CD4-positive, alpha-beta T cell (primary cell): ENCODE data around the gene NTHL1. TPM values are rescaled to one million over a fixed set of nuclear protein-coding genes. Genes with fewer than 3 reads are reported as not detected.

Experiments
- ATAC-seq: fragments of 200-7000 bp; cut with Tn5 transposase; one replicate; pipeline ENCODE4 v1.10.0; 2022; ENCODE audit warnings: mild to moderate bottlenecking; ENCODE audit not compliant: poor library complexity
- CTCF ChIA-PET: fragments of 350-600 bp; sonication (Branson Sonifier 250); formaldehyde crosslinking; loops from one replicate; lab custom pipeline; 2021; ENCODE audit warnings: antibody characterized with exemption, inconsistent platforms; lab: Charles Lee
- POLR2A ChIA-PET: fragments of 350-600 bp; sonication (Branson Sonifier 250); formaldehyde crosslinking; loops from one replicate; lab custom pipeline; 2021; ENCODE audit warnings: antibody characterized with exemption, inconsistent platforms; lab: Charles Lee
- DNase-seq, 14 experiments: peaks; one replicate each; pipeline ENCODE4 v3.0.0-alpha.2; 2013 to 2020; ENCODE audit warnings: mixed read lengths in 2 of 14
- H3K27ac ChIP-seq, 2 donors: one replicate each; pipeline versions ENCODE4 v1.5.1 to v1.7.0; 2013; ENCODE audit warnings: low read length in 2 of 2, low read depth in 1 of 2, mild to moderate bottlenecking in 1 of 2
- H3K27me3 ChIP-seq, 2 experiments: 1 replicate in 1 of 2; 2 replicates in 1 of 2; pipeline versions ENCODE4 v1.6.1 to v1.7.0; 2013; ENCODE audit warnings: low read length in 2 of 2, control low read depth in 1 of 2, mild to moderate bottlenecking in 1 of 2, moderate library complexity in 1 of 2; ENCODE audit not compliant: insufficient read depth in 2 of 2, control insufficient read depth in 1 of 2
- H3K36me3 ChIP-seq: one replicate; pipeline ENCODE4 v1.6.1; 2013; ENCODE audit warnings: low read length, control low read depth; ENCODE audit not compliant: insufficient read depth
- H3K4me1 ChIP-seq: one replicate; pipeline ENCODE4 v1.6.1; 2013; ENCODE audit warnings: low read length, control low read depth; ENCODE audit not compliant: insufficient read depth
- H3K4me3 ChIP-seq: one replicate; pipeline ENCODE4 v1.5.1; 2013; ENCODE audit warnings: mild to moderate bottlenecking, low read length, moderate library complexity
- H3K9me3 ChIP-seq, 2 experiments: 1 replicate in 1 of 2; 2 replicates in 1 of 2; pipeline versions ENCODE4 v1.6.1 to v1.7.0; 2013; ENCODE audit warnings: low read length in 2 of 2, mild to moderate bottlenecking in 2 of 2, control low read depth in 1 of 2, moderate library complexity in 1 of 2; ENCODE audit not compliant: control insufficient read depth in 1 of 2, insufficient read depth in 1 of 2
- H3K27ac Mint-ChIP-seq: one replicate; pipeline ENCODE4 v1.8.0; 2020; ENCODE audit warnings: mixed read lengths
- H3K27me3 Mint-ChIP-seq: one replicate; pipeline ENCODE4 v1.8.0; 2021; ENCODE audit warnings: mixed read lengths
- H3K36me3 Mint-ChIP-seq: one replicate; pipeline ENCODE4 v1.8.0; 2021; ENCODE audit warnings: low read depth, mixed read lengths
- H3K4me1 Mint-ChIP-seq: one replicate; pipeline ENCODE4 v1.8.0; 2021; ENCODE audit warnings: low read depth, mixed read lengths
- H3K4me3 Mint-ChIP-seq: one replicate; pipeline ENCODE4 v1.8.0; 2020; ENCODE audit warnings: mild to moderate bottlenecking, mixed read lengths
- H3K9me3 Mint-ChIP-seq: one replicate; pipeline ENCODE4 v1.8.0; 2020; ENCODE audit warnings: mixed read lengths
- CTCF ChIP-seq: fragments of 200-600 bp; IDR thresholded peaks from one replicate; pipeline ENCODE4 v1.8.0; 2022; ENCODE audit warnings: antibody characterized with exemption, mild to moderate bottlenecking
- intact Hi-C, 2 experiments: fragments of 100-400 bp; cut with DNase I in 1 of 2; cut with micrococcal nuclease in 1 of 2; formaldehyde crosslinking; loops; one replicate each; pipeline versions ENCODE4 v1.15.1 to v1.9.0; 2023 to 2025; cut with DNase I, micrococcal nuclease
- total RNA-seq, 174 experiments: library from RNA in 2 of 174; stranded (reverse) in 2 of 174; gene quantifications; one replicate each; pipeline ENCODE4 v1.2.3 and lab custom pipeline; 2021 to 2026

The NTHL1 gene
- total RNA-seq, 2 experiments from 2014 or later, result 2.7 to 2.9 TPM

DNA sequence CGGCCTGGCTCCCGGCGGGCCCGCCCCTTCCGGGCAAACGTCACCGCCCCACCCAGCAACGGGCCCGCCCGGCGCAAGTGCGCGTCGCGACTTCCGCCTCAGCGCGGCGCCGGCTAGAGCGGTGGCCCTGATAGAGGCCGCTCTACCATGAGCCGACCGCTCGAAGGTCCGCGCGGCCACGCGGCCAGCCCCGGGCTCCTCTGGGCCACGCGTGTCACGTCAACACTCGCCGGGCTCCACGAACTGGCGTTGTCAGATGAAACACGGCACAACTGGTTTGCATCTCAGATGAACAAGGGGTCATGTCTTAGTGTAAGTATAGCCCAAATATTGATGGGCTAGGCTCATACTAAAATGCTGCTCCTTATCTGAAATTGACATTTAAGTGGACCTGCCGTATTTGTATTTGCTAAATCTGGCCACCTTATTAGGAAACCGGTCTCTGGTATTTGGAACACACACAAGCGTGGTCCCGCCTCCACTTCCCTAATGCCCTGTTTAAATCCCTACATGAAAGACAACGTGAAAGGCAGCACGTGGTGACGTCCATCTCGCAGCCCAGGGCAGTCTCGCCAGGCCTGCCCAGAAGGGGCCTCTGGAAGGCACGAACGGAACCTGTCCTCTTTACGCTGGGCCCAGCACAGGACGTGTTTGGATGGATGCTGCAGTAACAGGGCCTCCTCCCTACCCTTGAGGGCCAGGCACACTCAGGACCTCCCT is 37.7 kb downstream of the NTHL1 start, which contains the start of gene ZNF598:
ZNF598 (minus strand) TSS at position 31 of the 720 bp plus-strand sequence.
- ATAC-seq, result peak; percentile 91
- Mint-ChIP-seq H3K27ac (peak within 1 kb of the TSS; percentile 92), H3K4me3 (peak within 1 kb of the TSS; percentile 93), H3K4me1 (peaks cover 40% of the 10 kb centered on the region), H3K27me3 (no peaks in the 10 kb centered on the region), H3K9me3 (no peaks in the 10 kb centered on the region), H3K36me3 (peaks cover 7% of the 10 kb centered on the region)
- POLR2A ChIA-PET, result interaction anchor here (1.0 to 5.5 kb wide), 4 partner anchors 14 to 146 kb away, joined by 4 to 30 read pairs (median 6); partner anchors contain the start of genes RPS2, TBL3 and TRAF7
- Histone ChIP-seq H3K27ac (peak within 1 kb of the TSS; percentile 78 to 89), H3K9me3 (no peaks in the 10 kb centered on the region), H3K4me1 (peaks cover 52% of the 10 kb centered on the region), H3K36me3 (peaks cover 11% of the 10 kb centered on the region), H3K27me3 (no peaks in the 10 kb centered on the region), H3K4me3 (peak within 1 kb of the TSS; percentile 68)
- CTCF ChIA-PET, result no interaction called here
- TF ChIP-seq CTCF, result no peak
- peak; percentile 47 to 93 (median 75) for DNase-seq
- intact Hi-C loops, result loop anchor here in 1 of 2 experiments (1.0 to 5.0 kb wide), 4 partner anchors 18 to 49 kb away; partner anchors contain the start of genes NTHL1, TBL3 and TSC2

DNA sequence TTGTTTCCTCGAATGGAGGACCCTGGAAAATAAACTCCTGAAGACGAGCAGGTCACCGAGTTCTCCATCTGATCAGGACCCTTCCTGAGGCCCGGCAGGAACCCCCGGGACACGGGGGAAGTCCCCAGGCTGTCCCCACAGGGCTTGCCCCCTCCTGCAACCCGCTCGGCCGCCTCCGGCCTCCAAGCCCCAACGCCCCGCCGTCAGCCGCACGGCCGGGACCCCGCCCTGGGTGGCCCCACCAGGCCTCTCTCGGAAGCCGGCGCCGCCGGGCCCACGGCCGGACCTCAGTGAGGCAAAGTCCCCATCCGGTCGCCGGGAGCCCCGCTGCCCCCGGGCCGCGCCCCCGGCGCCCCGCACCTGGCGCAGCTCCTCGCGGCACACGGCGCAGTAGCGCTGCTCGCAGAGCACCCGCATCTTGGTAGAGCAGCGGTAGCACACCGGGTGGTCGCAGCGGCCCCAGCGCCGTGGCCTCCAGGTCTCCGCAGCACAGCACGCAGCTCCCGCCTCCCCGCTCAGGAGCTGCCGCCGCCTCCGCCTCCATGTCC is 38.4 kb downstream of the NTHL1 start:
- intact Hi-C loops, result loop anchor here in 1 of 2 experiments (1.0 to 5.0 kb wide), 4 partner anchors 17 to 48 kb away; partner anchors contain the start of genes NTHL1, TBL3 and TSC2
- Histone ChIP-seq H3K4me1 (peaks cover 59% of the 10 kb centered on the region), H3K27me3 (no peaks in the 10 kb centered on the region), H3K27ac (peak overlapping the region; percentile 2 to 29), H3K4me3 (peak overlapping the region; percentile 63), H3K9me3 (no peaks in the 10 kb centered on the region), H3K36me3 (peaks cover 14% of the 10 kb centered on the region)
- H3K27ac Mint-ChIP-seq, result peak overlapping the region; percentile 88
- no peak for TF ChIP-seq CTCF
- ChIA-PET CTCF (no interaction called here), POLR2A (interaction anchor here (0.6 to 5.5 kb wide), 7 partner anchors 14 to 146 kb away, joined by 3 to 30 read pairs (median 4); partner anchors contain the start of genes GFER, RPS2, TBL3 and TRAF7)
- no peaks in the 10 kb centered on the region for H3K9me3 Mint-ChIP-seq
- no peaks in the 10 kb centered on the region for H3K27me3 Mint-ChIP-seq
- H3K4me1 Mint-ChIP-seq, result peaks cover 40% of the 10 kb centered on the region
- H3K36me3 Mint-ChIP-seq, result peaks cover 7% of the 10 kb centered on the region
- H3K4me3 Mint-ChIP-seq, result peak overlapping the region; percentile 93
- ATAC-seq (peak; percentile 51), DNase-seq (no peak)

DNA sequence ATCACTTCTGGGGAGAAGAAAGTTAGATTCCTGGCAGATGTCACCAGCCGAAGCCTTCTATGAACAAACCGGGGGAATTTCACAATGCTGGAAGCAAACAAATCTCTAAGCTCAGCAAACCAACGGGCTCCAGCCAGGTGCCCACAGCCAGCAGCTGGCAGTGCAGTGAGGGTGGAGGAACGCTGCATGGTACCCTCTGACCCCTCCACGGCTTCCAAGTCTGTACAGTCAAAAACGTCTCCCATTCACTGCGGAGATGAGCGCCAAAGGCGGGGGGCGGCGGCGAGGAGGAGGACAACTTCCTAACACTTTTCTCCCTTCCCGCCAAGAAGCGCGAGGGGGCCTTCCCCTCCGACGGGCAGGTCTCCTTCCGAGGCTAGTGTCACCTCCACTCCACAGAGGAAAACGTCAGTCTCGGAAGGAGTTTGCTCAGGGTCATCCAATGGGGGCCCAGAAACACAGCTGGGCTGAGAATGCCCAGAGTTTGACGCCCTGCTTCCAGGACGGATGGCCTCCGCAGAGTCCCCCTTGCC is 38.9 kb downstream of the NTHL1 start:
- Histone ChIP-seq H3K9me3 (no peaks in the 10 kb centered on the region), H3K27me3 (no peaks in the 10 kb centered on the region), H3K4me3 (peak overlapping the region; percentile 63), H3K27ac (peak overlapping the region; percentile 2 to 29), H3K36me3 (peaks cover 14% of the 10 kb centered on the region), H3K4me1 (peaks cover 64% of the 10 kb centered on the region)
- H3K27ac Mint-ChIP-seq, result peak overlapping the region; percentile 88
- intact Hi-C loops, result loop anchor here in 1 of 2 experiments (1.0 to 5.0 kb wide), 4 partner anchors 16 to 48 kb away; partner anchors contain the start of genes NTHL1, TBL3 and TSC2
- no peak for TF ChIP-seq CTCF
- H3K4me1 Mint-ChIP-seq, result peaks cover 40% of the 10 kb centered on the region
- no peaks in the 10 kb centered on the region for H3K9me3 Mint-ChIP-seq
- DNase-seq, result peak in 3 of 14 experiments; percentile 44 to 48 (median 45)
- ChIA-PET POLR2A (interaction anchor here (0.6 to 5.5 kb wide), 7 partner anchors 13 to 147 kb away, joined by 3 to 30 read pairs (median 4); partner anchors contain the start of genes GFER, RPS2, TBL3 and TRAF7), CTCF (interaction anchor here (1.2 kb wide), 1 partner anchor 65 kb away, joined by 3 read pairs; the partner anchor contains the start of gene MSRB1)
- H3K4me3 Mint-ChIP-seq, result peak overlapping the region; percentile 93
- peaks cover 7% of the 10 kb centered on the region for H3K36me3 Mint-ChIP-seq
- no peak for ATAC-seq
- H3K27me3 Mint-ChIP-seq, result no peaks in the 10 kb centered on the region
